IMR-90 (cell line): Measurements from ENCODE around the gene SETD2. TPM values are rescaled to one million over a fixed set of nuclear protein-coding genes. Genes with fewer than 3 reads are reported as not detected.

ENCODE experiments used
- ATAC-seq: fragments of 200-7000 bp; cut with Tn5 transposase; 2 replicates; pipeline ENCODE4 v1.9.1; 2020; ENCODE audit warnings: low read depth, mild to moderate bottlenecking, moderate library complexity
- BruUV-seq: library from RNA; stranded (reverse); fragments of 400-500 nt; replicated peaks from 2 replicates; lab custom pipeline; 2021; lab: Mats Ljungman, UMichigan
- CTCF ChIA-PET: fragments of 300-600 bp; formaldehyde crosslinking; extraction: SDS; loops from one replicate; lab custom pipeline; 2021; ENCODE audit warnings: antibody characterized with exemption; lab: Yijun Ruan, JAX
- POLR2A ChIA-PET: fragments of 300-600 bp; sonication (Branson Sonifier 250); formaldehyde crosslinking; loops from one replicate; lab custom pipeline; 2022; ENCODE audit warnings: antibody characterized with exemption; ENCODE audit not compliant: unreplicated experiment; lab: Charles Lee
- DNase-seq: peaks from one replicate; pipeline ENCODE4 v3.0.0; 2013
- H2AFZ ChIP-seq: replicated peaks from 2 replicates; pipeline ENCODE3; 2013; ENCODE audit warnings: low read length, mild to moderate bottlenecking; ENCODE audit not compliant: poor library complexity
- H2AK5ac ChIP-seq: 2 replicates; pipeline ENCODE4 v1.6.1; 2013; ENCODE audit warnings: low read depth, low read length, inconsistent platforms
- H2AK9ac ChIP-seq: replicated peaks from 2 replicates; pipeline ENCODE3; 2013; ENCODE audit warnings: mild to moderate bottlenecking, low read depth, low read length, moderate library complexity; ENCODE audit not compliant: poor library complexity
- H2BK120ac ChIP-seq: 2 replicates; pipeline ENCODE4 v1.6.1; 2013; ENCODE audit warnings: low read depth, low read length, inconsistent platforms
- H2BK15ac ChIP-seq: 3 replicates; pipeline ENCODE4 v1.6.1; 2013; ENCODE audit warnings: low read depth, low read length, inconsistent platforms
- H2BK20ac ChIP-seq: 2 replicates; pipeline ENCODE4 v1.6.1; 2013; ENCODE audit warnings: low read depth, mild to moderate bottlenecking, inconsistent platforms, low read length, moderate library complexity
- H2BK5ac ChIP-seq: 2 replicates; pipeline ENCODE4 v1.6.1; 2013; ENCODE audit warnings: mild to moderate bottlenecking, low read depth, low read length, inconsistent platforms; ENCODE audit not compliant: poor library complexity, severe bottlenecking
- H3K14ac ChIP-seq: replicated peaks from 2 replicates; pipeline ENCODE4 v1.6.1; 2013; ENCODE audit warnings: low read depth, low read length, inconsistent platforms
- H3K18ac ChIP-seq: 2 replicates; pipeline ENCODE4 v1.6.1; 2013; ENCODE audit warnings: low read depth, low read length, control low read depth
- H3K23ac ChIP-seq: 2 replicates; pipeline ENCODE4 v1.6.1; 2013; ENCODE audit warnings: low read depth, low read length, inconsistent platforms
- H3K27ac ChIP-seq: 2 replicates; pipeline ENCODE4 v1.5.1; 2013; ENCODE audit warnings: mild to moderate bottlenecking, control low read depth, low read length; ENCODE audit not compliant: insufficient read depth
- H3K27me3 ChIP-seq: 2 replicates; pipeline ENCODE4 v1.6.1; 2013; ENCODE audit warnings: low read length; ENCODE audit not compliant: control insufficient read depth, insufficient read depth
- H3K36me3 ChIP-seq: 2 replicates; pipeline ENCODE4 v1.6.1; 2013; ENCODE audit warnings: low read length, mixed read lengths; ENCODE audit not compliant: control insufficient read depth, insufficient read depth
- H3K4ac ChIP-seq: 2 replicates; pipeline ENCODE4 v1.6.1; 2013; ENCODE audit warnings: low read depth, low read length, inconsistent platforms
- H3K4me1 ChIP-seq: 2 replicates; pipeline ENCODE4 v1.6.1; 2013; ENCODE audit warnings: low read length, mixed read lengths; ENCODE audit not compliant: control insufficient read depth, insufficient read depth
- H3K4me2 ChIP-seq: 2 replicates; pipeline ENCODE4 v1.6.1; 2013; ENCODE audit warnings: low read depth, mild to moderate bottlenecking, control low read depth, low read length, moderate library complexity
- H3K4me3 ChIP-seq: 2 replicates; pipeline ENCODE4 v1.5.1; 2013; ENCODE audit warnings: low read depth, mild to moderate bottlenecking, control low read depth, low read length, moderate library complexity; ENCODE audit not compliant: insufficient read depth
- H3K56ac ChIP-seq: 2 replicates; pipeline ENCODE4 v1.6.1; 2013; ENCODE audit warnings: low read length, inconsistent platforms; ENCODE audit not compliant: insufficient read depth; ENCODE audit errors: extremely low read depth
- H3K79me1 ChIP-seq, 2 experiments: 2 replicates each; pipeline ENCODE4 v1.6.1; 2013; ENCODE audit warnings: low read length in 2 of 2, inconsistent platforms in 1 of 2, low read depth in 1 of 2
- H3K9ac ChIP-seq: 2 replicates; pipeline ENCODE4 v1.6.1; 2013; ENCODE audit warnings: low read depth, low read length, control low read depth
- H3K9me1 ChIP-seq: 2 replicates; pipeline ENCODE4 v1.6.1; 2013; ENCODE audit warnings: low read length, inconsistent platforms; ENCODE audit not compliant: insufficient read depth
- H3K9me3 ChIP-seq: 2 replicates; pipeline ENCODE4 v1.6.1; 2013; ENCODE audit warnings: low read length; ENCODE audit not compliant: control insufficient read depth, insufficient read depth
- H4K20me1 ChIP-seq: 2 replicates; pipeline ENCODE4 v1.6.1; 2013; ENCODE audit warnings: low read length, inconsistent platforms; ENCODE audit not compliant: insufficient read depth
- H4K5ac ChIP-seq: 2 replicates; pipeline ENCODE4 v1.6.1; 2013; ENCODE audit warnings: mild to moderate bottlenecking, low read depth, low read length, control low read depth
- H4K8ac ChIP-seq, 2 experiments: 2 replicates each; pipeline ENCODE4 v1.6.1; 2013; ENCODE audit warnings: low read depth in 2 of 2, low read length in 2 of 2, control low read depth in 1 of 2, inconsistent platforms in 1 of 2
- H4K91ac ChIP-seq: 2 replicates; pipeline ENCODE4 v1.6.1; 2013; ENCODE audit warnings: low read depth, low read length, inconsistent platforms; ENCODE audit not compliant: insufficient read depth
- CTCF ChIP-seq: conservative IDR thresholded peaks from 2 replicates; pipeline ENCODE4 v1.5.1; 2012; ENCODE audit warnings: mild to moderate bottlenecking, low read depth, low read length, improper control_type of control experiment
- ELK1 ChIP-seq: fragments of 150-350 bp; IDR thresholded peaks from 2 replicates; pipeline ENCODE4 v1.6.1; 2016; ENCODE audit warnings: low read depth, mild to moderate bottlenecking, low read length, moderate library complexity, borderline replicate concordance
- MAFK ChIP-seq: IDR thresholded peaks from 2 replicates; pipeline ENCODE4 v1.6.1; 2012; ENCODE audit warnings: low read depth, low read length, improper control_type of control experiment
- MXI1 ChIP-seq: IDR thresholded peaks from 2 replicates; pipeline ENCODE4 v1.6.1; 2012; ENCODE audit warnings: low read depth, mild to moderate bottlenecking, low read length, moderate library complexity, borderline replicate concordance
- NFE2L2 ChIP-seq: fragments of 150-350 bp; IDR thresholded peaks from 2 replicates; pipeline ENCODE4 v1.6.1; 2016; ENCODE audit warnings: low read depth, mild to moderate bottlenecking, low read length
- POLR2A ChIP-seq: IDR thresholded peaks from 2 replicates; pipeline ENCODE4 v1.6.1; 2012; ENCODE audit warnings: mild to moderate bottlenecking, low read depth, low read length
- RCOR1 ChIP-seq: IDR thresholded peaks from 2 replicates; pipeline ENCODE4 v1.6.1; 2012; ENCODE audit warnings: mild to moderate bottlenecking, low read length, improper control_type of control experiment; ENCODE audit not compliant: insufficient replicate concordance
- RFX5 ChIP-seq: IDR thresholded peaks from 2 replicates; pipeline ENCODE4 v1.8.0; 2012; ENCODE audit warnings: low read depth, mild to moderate bottlenecking, low read length, moderate library complexity
- USF2 ChIP-seq: fragments of 150-350 bp; IDR thresholded peaks from 2 replicates; pipeline ENCODE4 v1.6.1; 2017; ENCODE audit warnings: mild to moderate bottlenecking, antibody characterized with exemption, low read length, low read depth
- WGBS, 2 experiments: methylation state at CpG; one replicate each; pipeline versions ENCODE4 v1.1.5 to v1.1.7; 2013; ENCODE audit warnings: missing lambda C conversion rate in 2 of 2; ENCODE audit not compliant: insufficient read length in 1 of 2; ENCODE audit errors: extremely low coverage in 2 of 2; 5-methylcytosine and 5-hydroxymethylcytosine counted together
- dilution Hi-C: fragments of 300-500 bp; cut with HindIII; formaldehyde crosslinking; loops from one replicate; pipeline ENCODE4 v1.14.3; 2018; ENCODE audit warnings: low sequenced_read_pairs; ENCODE audit not compliant: unreplicated experiment
- in situ Hi-C: fragments of 300-500 bp; cut with MboI; formaldehyde crosslinking; loops from 3 replicates; pipeline ENCODE4 v1.14.3; 2019; ENCODE audit warnings: low sequenced_read_pairs, inconsistent platforms, mixed read lengths
- intact Hi-C: fragments of 100-400 bp; cut with micrococcal nuclease; formaldehyde crosslinking; loops from 2 replicates; pipeline ENCODE4 v1.10.0; 2022
- polyA plus RNA-seq, 3 experiments: library from polyadenylated mRNA; depleted of rRNA; stranded (reverse); fragments of >200 nt; gene quantifications; 2 replicates each; pipeline ENCODE4 v1.2.3, GENCODE V29; 2012; ENCODE audit warnings: low replicate concordance in 1 of 3
- total RNA-seq: library from RNA; depleted of rRNA; stranded (reverse); fragments of >200 nt; gene quantifications from 2 replicates; pipeline ENCODE4 v1.2.3, GENCODE V29; 2012

The SETD2 gene
- total and polyA plus RNA-seq, 2 of the 4 experiments (the other 2 are of a cell fraction): 18.3 to 20.1 TPM

DNA sequence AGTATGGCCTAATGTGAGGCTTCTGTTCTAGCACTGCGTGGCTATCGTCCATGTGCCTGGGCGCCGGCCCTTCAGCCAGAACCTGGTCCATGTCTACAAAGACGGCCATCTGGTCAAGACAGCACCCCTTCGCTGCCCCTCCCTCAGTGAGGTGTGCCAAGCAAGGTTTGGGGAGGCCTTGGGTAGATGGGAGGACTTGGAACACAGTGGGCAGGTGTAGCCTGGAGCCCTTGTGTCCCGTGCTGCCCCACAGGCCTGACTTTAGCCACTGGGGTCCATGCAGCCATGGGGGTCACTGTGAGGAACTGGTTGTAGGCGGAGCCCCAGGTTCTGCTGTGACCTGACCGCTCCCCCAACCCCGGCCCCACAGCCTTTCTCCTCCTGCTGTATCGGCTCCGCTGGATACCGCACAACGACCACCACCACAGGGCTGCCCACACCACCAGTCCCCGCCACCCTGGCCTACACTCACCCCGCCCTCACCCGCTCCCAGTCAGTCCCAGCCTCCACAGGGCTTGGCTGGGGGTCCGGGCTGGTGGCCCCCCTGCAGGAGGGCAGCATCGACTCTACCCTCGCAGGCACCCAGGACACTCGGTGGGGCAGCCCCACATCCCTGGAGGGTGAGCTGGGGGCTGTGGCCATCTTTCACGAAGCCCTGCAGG lies 167.9 kb downstream of the SETD2 start (continued):
- TF ChIP-seq MAFK (no peak), USF2 (no peak)

DNA sequence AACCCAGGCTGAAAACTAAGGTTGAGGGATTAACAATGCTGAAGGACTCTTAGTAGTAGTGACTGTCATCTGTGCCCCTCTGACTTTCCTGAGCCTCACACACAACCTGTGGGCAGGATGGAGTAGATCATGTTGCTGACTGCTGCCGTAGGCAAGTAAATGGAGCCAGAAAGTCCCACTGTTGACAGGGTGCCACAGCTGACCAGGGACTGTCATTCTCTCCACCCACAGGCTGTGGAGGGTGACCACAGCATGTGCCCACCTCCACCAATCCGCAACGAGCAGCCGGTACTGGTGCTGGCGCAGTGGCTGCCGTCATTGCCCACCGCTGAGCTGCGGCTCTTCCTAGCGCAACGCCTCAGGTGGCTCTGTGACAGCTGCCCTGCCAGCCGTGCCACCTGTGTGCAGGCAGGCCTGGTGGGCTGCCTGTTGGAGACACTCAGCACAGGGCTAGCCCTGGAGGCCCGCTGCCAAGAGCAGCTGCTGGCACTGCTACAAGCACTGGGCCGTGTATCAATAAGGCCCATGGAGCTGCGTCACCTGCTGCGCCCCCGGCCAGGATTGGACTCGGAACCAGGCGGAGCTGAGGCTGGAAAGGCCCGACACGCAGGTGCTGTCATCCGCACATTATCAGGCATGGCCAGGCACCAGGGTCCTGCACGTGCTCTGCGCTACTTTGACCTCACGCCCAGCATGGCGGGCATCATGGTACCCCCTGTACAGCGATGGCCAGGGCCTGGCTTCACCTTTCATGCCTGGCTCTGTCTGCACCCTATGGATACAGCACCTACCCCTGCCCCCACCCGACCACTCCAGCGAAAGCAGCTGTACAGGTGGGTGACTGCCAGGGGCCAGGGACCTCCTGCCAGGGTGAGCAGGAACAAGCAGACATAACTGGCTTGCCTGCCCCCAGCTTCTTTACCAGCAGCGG lies 168.8 kb downstream of the SETD2 start:
- CTCF ChIA-PET: no interaction called here
- TF ChIP-seq ELK1: no peak
- no peak for TF ChIP-seq MXI1
- no peak for TF ChIP-seq RCOR1
- no peak for TF ChIP-seq RFX5
- no peak for TF ChIP-seq CTCF
- TF ChIP-seq POLR2A: no peak
- no peak for TF ChIP-seq USF2
- no peak for TF ChIP-seq NFE2L2

More for the DNA sequence above, 168.8 kb downstream of the SETD2 start:
- dilution Hi-C loops: no loop called here
- Histone ChIP-seq H2BK15ac (no peak overlapping the region), H3K14ac (no peak overlapping the region), H3K4me1 (0 out of 2 replicates have a peak, but pooled peaks cover 2% of the 10 kb centered on the region), H3K9me1 (peaks cover 2% of the 10 kb centered on the region; the same call in 1 of the 2 replicates), H3K4me2 (no peak overlapping the region), H4K91ac (no peak overlapping the region), H3K18ac (no peak overlapping the region), H3K27ac (no peak overlapping the region), H3K36me3 (no peaks in the 10 kb centered on the region), H4K20me1 (no peaks in the 10 kb centered on the region), H3K4me3 (no peak overlapping the region), H2BK20ac (no peak overlapping the region), H2BK5ac (no peak overlapping the region), H3K9me3 (no peaks in the 10 kb centered on the region), H3K79me1 (no peaks in the 10 kb centered on the region), H3K23ac (no peak overlapping the region), H4K8ac (no peak overlapping the region), H3K4ac (no peak overlapping the region), H2AFZ (no peak overlapping the region), H2AK9ac (no peak overlapping the region), H3K56ac (no peak overlapping the region), H3K27me3 (no peaks in the 10 kb centered on the region), H4K5ac (no peak overlapping the region), H2BK120ac (no peak overlapping the region), H3K9ac (no peak overlapping the region), H2AK5ac (no peak overlapping the region)
- POLR2A ChIA-PET: no interaction called here
- in situ Hi-C loops: no loop called here
- no peak for DNase-seq
- no TSS peak for BruUV-seq
- WGBS, 2 experiments: 90% methylated on average over 14 of the region's 29 CpGs; no CpG with 5 or more reads in 1 of the 2 experiments
- ATAC-seq: no peak
- intact Hi-C loops: no loop called here
